HG02763 (cell line): ENCODE measurements around the gene BATF2.
"Not testable (repeated sequence)": the region's sequence is repeated elsewhere in the genome, so short reads cannot be mapped to it uniquely, and the experiment has no call there.

Source experiments
- ATAC-seq: cut with Tn5 transposase; IDR thresholded peaks from one replicate; pipeline ENCODE4 v1.9.1; 2021; ENCODE audit warnings: mild to moderate bottlenecking, moderate library complexity; ENCODE audit not compliant: unreplicated experiment

The BATF2 gene

GRCh38 chr11:65013888-65014725 is 17.3 kb upstream of the BATF2 start, which contains the start of gene ARL2:
TSS of gene ARL2 (plus strand) at chr11:65014160. CDS start at chr11:65014208, 48 bp downstream.
- peak; percentile 82 for ATAC-seq

DNA sequence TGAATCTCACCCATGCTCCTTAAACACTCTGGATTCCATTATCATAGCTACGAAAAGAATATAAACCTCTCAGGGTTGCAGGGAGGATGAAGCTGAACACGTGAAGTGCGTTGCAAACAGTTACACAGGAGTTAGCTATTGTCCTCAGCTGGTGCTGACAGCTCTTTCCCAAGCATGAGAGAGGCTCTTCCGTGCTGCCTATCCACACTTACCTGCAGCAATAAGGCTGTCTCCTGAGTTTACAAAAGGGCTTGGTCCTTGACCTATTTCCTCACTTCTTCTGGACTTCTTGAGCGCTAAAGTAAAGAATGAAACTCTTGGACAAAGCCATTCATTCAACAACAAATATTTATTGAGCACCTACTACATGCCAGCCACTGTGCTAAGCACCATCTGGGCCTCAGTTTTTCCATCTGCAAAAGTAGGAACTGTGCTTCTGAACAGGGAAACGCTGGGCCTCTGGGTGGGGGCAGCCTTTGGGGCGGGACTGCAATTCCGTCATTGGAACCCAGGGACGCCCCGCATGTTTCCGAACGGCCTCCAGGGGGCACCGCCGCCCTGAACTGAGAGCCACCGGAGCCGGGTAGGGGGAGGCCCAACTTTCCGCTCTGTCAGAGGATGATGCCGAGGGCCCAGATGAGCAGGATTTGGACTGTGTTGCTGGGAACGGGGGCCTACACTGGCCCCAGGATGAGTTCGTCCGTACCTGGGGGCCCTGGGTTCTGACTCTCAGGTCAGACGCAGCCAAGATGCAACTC is 16.5 kb upstream of the BATF2 start:
- peak; percentile 71 for ATAC-seq

GRCh38 chr11:65008873-65009272 is 12.1 kb upstream of the BATF2 start:
- ATAC-seq: no peak

GRCh38 chr11:65008016-65008415 is 11.2 kb upstream of the BATF2 start:
- no peak for ATAC-seq

DNA sequence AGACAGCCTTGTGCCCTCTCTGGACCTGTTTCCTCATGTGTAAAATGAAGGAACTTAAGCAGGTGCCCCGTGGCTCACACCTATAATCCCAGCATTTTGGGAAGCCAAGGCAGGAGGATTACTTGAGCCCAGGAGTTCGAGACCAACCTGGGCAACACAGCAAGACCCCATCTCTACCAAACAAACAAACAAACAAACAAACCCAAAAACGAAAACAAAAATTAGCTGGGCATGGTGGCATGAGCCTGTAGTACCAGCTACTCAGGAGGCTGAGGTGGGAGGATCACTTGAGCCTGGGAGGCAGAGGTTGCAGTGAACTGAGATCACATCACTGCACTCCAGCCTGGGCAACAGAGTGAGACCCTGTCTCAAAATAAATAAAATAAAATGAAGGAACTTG is 7.2 kb upstream of the BATF2 start:
- not testable (repeated sequence) for ATAC-seq

DNA sequence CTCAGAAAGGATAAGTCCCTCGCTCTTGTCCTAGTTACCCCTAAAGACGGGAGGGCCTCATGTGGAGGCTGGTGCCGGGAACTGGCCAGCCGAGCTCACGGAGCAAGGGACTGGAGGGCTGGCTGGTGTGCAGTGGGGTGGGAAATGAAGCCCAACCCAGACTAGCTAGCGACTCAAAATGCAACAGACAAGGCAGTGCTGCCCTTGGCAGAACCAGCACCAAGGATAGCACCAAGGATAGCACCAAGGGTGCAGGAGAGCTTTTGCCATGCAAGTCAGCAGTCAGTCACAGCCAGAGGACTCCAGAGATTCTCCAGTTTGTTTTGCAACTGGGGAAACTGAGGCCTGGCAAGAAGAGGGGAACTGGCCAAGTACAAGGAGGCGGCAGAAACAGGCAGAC is 6.5 kb upstream of the BATF2 start:
- no peak for ATAC-seq

- ATAC-seq: no peak
Observed at GRCh38 chr11:65002706-65003105, 5.9 kb upstream of the BATF2 start.

DNA sequence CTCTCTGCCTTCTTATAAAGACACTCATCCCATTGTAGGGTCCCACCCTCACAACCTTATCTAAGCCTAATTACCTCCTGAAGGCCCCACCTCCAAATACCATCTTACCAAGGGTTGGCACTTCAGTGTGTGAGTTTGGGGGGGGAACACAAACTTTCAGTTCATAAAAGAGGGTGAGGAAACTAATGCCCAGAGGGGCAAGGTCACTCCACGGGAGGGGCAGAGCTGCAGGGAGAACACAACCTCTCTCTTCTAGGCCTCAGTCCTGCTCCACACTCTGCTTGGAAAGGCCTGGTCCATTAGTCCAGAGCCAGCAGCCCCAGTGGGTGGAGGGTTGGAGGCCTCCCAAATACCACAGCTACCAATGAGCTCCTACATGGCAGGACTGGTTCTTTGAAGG is 2.7 kb upstream of the BATF2 start:
- no peak for ATAC-seq

GRCh38 chr11:64998690-64999431 is 2.1 kb upstream of the BATF2 start:
- no peak for ATAC-seq

GRCh38 chr11:64998141-64998540 is 1.4 kb upstream of the BATF2 start:
- no peak for ATAC-seq

DNA sequence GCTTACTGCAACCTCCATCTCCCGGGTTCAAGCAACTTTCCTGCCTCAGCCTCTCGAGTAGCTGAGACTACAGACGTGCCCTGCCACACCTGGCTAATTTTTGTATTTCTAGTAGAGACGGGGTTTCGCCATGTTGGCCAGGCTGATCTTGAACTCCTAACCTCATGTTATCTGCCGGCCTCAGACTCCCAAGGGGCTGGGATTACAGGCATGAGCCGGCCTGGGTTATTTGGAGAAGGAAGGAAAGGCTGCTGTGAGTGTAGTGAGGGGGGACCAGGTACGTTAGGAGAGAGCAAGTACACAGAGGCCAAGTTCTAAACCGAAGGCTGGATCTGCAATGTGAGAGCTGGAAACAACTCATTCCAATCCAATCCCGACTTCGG is 453 bp downstream of the BATF2 start:
- ATAC-seq: no peak

DNA sequence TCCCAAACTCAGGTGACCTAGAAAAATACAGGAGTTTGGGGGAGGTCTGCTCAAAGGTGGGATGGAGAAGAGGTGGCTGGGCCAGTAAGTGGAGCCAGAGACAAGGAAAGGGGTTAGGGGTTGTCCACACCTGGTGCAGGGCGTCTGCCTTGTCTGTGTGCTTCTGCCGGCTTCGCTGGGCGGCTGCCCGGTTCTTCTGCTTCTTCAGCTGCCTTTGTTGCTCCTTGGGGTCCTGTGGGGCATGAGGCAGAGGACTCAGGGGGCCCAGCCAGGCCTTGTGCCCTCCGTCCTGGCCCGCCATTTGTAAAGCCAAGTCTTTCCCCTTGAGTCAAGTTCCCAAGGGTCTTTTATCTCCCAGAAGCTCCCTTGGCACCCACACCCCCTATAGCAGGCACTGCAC is 2.5 kb downstream of the BATF2 start:
- ATAC-seq: no peak

GRCh38 chr11:64990222-64990923 is 6.4 kb downstream of the BATF2 start:
- no peak for ATAC-seq

- ATAC-seq: no peak
Observed at GRCh38 chr11:64989416-64989815, 7.4 kb downstream of the BATF2 start.

DNA sequence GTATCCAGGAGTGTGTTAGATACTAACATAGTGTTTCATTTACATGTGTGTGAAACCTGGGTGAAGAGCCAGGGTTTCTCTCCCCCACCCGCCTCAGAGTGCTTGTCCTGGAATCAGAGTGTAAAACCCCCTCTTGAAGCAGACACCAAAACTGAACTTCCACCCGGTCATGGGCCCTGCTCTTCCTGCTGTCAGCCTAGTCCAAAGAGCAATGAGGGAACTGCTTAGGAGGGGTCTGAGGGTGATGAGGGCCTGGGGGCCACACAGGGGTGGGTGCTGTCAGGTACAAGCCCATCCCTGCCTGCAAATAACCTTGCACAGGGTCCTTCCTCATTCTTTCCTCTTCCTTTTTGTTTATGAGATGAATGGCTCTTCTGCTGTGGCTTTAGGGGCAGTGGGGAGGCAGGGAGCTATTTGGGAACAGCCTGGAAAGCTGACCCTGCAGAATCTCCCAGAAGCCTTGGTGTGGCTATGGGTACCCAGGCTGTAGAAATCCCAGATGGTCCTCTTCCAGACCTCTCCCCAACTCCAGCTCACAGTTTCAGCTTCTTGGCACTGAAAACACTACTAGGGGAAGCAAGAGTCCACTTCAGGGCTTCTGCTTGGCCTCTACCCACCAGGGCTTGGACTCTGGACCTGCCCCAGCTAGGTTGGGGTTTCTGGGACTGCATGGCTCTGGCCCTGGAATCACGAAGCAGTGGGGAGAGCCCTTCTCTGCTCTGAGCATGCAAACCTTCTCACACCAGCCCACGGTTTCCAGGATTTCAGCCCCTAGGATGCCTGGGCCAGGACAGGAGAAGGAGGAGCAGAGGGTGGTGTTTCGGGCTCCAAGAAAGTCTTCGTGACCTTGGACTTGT is 8.5 kb downstream of the BATF2 start:
- no peak for ATAC-seq

DNA sequence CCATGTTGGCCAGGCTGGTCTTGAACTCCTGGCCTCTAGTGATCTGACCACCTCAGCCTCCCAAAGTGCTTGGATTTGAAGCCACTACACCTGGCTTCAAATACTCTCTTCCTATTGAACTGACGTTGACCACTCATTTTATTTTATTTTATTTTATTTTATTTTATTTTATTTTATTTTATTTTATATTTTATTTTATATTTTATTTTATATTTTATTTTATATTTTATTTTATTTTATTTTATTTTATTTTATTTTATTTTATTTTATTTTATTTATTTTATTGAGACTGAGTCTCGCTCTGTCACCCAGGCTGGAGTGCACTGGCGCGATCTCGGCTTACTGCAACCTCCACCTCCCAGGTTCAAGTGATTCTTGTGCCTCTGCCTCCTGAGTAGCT is 13.4 kb downstream of the BATF2 start:
- ATAC-seq: not testable (repeated sequence)

- no peak for ATAC-seq
Observed at GRCh38 chr11:64976651-64977050, 20.1 kb downstream of the BATF2 start.

DNA sequence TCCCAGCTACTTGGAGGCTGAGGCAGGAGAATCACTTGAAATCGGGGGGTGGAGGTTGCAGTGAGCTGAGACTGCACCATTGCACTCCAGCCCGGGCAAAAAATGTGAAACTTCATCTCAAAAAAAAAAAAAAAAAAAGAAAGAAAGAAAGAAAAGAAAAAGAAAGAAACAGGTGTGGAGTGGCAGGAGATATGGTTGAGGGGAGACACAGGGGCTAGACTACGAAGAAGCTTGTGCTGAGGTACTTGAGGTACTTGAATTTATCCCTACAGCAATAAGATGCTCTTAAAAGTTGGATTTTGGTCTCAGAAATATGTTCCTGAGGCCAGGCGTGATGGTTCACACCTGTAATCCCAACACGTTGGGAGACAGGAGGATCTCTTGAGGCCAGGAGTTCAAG is 22.6 kb downstream of the BATF2 start:
- ATAC-seq: no peak

DNA sequence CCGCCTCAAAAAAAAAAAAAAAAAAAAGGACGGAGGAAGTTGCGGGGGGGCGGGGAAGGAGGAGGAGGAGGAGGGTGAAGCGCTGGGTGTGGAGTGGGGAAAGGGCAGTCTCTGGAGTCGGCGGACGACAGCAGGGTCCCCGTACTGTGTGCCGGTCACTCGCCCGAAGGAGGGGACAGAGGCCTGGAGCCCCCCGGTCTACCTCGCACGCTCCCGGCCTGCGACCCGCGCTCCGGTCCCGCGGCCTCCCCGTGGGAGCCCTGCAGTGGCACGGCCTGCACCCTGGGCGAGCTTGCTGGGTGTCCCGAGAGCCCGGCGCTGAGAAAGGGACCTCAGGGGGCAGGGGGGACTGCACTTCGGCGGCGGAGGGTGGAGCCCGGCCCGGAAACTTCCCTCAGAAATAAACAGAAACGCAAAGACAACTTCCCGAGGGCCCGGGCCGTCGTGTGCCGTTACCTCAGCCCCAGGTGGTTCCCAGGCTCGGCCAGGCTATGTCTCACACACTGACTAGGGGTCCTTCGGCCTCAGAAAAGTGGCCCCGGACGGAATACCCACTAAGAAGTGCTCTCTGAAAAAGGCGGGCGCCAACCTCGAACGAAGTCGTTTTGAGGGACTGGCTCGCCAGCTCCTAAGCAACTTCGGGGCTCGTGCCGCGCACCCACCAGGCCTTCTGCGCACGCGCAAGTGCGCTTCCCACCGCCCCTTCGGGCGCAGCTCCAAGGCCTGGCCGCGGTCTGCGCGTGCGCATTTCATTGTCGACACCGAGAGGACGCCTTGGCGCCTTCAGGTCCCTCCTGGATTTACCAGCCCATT is 25.1 kb downstream of the BATF2 start, which contains the start of gene MAJIN:
MAJIN (minus strand) TSS at position 688 of the 813 bp plus-strand sequence. CDS start 12,703 bp downstream, outside the sequence.
- ATAC-seq: no peak
